IPS-18a (cell line): ENCODE results near the gene COPB2.
A peak's percentile ranks its signal among the peaks of the same experiment; 100 is the strongest.
"Not testable (repeated sequence)": the region's sequence is repeated elsewhere in the genome, so short reads cannot be mapped to it uniquely, and the experiment has no call there.

ENCODE experiments used
- H3K27ac ChIP-seq: one replicate; pipeline ENCODE4 v1.5.1; 2013; ENCODE audit warnings: low read length
- H3K27me3 ChIP-seq: one replicate; pipeline ENCODE4 v1.6.1; 2013; ENCODE audit warnings: mild to moderate bottlenecking, low read length; ENCODE audit not compliant: control insufficient read depth, insufficient read depth
- H3K36me3 ChIP-seq: one replicate; pipeline ENCODE4 v1.6.1; 2013; ENCODE audit warnings: low read depth, low read length; ENCODE audit not compliant: control insufficient read depth
- H3K4me1 ChIP-seq: one replicate; pipeline ENCODE4 v1.6.1; 2013; ENCODE audit warnings: low read depth, low read length; ENCODE audit not compliant: control insufficient read depth
- H3K4me3 ChIP-seq: one replicate; pipeline ENCODE4 v1.5.1; 2013; ENCODE audit warnings: low read length
- H3K9ac ChIP-seq: one replicate; pipeline ENCODE4 v1.6.1; 2013; ENCODE audit warnings: mild to moderate bottlenecking, low read length, moderate library complexity
- H3K9me3 ChIP-seq: one replicate; pipeline ENCODE4 v1.6.1; 2013; ENCODE audit warnings: low read depth, low read length; ENCODE audit not compliant: control insufficient read depth

The COPB2 gene

DNA sequence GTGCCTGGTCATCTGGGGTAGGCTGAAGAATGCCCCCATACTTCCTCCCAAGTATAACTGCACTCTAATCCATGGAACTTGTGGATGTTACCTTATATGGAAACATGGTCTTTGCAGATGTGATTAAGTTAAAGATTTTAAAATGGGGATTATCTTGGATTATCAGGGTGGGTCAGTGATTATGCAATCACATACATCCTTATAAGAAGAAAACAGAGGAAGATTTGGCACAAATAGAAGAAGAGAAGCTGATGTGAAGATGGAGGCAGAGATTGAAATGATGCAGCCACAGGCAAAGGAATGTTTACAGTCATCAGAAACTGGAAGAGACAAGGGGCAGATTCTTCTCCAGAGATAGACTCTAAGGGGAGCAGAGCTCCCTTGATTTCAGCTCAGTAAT, 47.4 kb downstream of the COPB2 start:
- Histone ChIP-seq H3K36me3 (peaks cover 5% of the 10 kb centered on the region), H3K27me3 (peaks cover 35% of the 10 kb centered on the region), H3K27ac (no peak overlapping the region), H3K9ac (no peak overlapping the region), H3K9me3 (no peaks in the 10 kb centered on the region), H3K4me3 (no peak overlapping the region), H3K4me1 (peaks cover 7% of the 10 kb centered on the region)

DNA sequence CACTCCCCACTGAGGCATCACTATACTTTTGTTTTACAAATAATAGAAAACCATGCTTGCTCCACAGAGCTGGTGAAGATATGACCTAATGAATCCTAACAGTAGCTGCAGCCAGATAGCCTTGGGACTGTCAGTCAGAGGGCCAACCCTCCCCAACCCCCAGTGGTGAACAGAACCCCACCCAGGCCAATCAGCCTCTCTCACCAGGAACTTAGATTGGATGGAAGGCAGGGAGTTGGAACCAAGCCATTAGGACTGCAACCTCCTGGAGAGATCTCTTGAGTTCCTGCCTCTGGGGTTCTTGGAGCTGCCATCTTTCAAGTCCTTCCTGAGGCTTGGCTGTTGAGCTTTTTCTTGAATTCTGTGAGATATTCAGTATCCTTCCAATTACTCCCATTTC, 48.7 kb downstream of the COPB2 start:
- H3K4me3 ChIP-seq, result no peak overlapping the region
- no peaks in the 10 kb centered on the region for H3K36me3 ChIP-seq
- H3K4me1 ChIP-seq, result peaks cover 7% of the 10 kb centered on the region
- peaks cover 35% of the 10 kb centered on the region for H3K27me3 ChIP-seq
- H3K9ac ChIP-seq, result no peak overlapping the region
- H3K27ac ChIP-seq, result no peak overlapping the region
- H3K9me3 ChIP-seq, result no peaks in the 10 kb centered on the region

DNA sequence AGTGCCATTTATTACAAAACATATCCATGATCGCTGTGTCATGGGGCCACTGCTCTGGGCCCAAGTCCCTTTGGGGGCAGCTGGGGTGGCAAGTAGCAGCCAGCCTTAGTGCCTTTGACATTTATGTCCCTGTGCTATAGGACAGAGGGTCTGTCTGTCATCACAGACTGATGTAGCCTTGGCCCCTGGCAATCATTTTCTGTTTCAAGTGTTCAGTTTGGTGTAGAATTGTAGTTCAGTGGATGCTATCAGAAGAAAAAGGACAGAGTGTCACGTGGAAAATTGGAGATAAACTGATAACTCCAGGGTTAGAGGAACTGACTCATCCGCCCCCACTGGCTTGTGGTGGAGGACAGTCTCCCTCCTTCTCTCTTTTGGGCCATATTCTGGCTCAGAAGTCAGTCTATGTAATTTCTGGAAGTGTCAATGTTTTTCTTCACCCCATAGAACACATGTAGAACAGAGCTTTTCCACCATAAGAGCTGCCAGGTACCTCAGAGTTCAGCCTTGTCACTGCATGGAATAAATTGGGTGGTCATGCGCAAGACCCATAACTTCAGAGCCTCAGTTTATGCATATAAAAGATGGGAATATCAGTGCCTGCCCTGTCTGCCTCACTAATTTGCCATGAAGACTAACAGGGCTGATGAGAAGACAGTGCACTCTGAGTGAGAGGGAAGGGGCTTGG, 50.1 kb downstream of the COPB2 start:
- Histone ChIP-seq H3K4me3 (no peak overlapping the region), H3K9me3 (no peaks in the 10 kb centered on the region), H3K27ac (no peak overlapping the region), H3K4me1 (no peaks in the 10 kb centered on the region), H3K36me3 (no peaks in the 10 kb centered on the region), H3K27me3 (peaks cover 35% of the 10 kb centered on the region), H3K9ac (no peak overlapping the region)

DNA sequence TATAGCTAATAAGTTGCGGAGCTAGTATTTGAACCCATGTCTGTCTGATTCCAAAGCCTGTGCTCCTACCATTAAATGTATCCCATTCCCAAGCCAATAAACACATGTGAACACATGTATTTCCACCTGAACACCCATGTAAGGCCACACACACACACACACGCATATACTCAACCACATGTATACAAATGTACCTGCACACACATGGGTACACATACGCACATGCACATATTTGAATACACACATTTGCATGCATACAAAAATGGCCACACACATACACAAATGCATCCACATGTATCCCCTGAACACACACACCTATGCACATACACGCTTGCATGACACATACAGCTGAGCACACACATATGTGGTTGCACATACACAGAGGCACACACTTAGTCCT, 51.0 kb downstream of the COPB2 start:
- no peak overlapping the region for H3K9ac ChIP-seq
- no peak overlapping the region for H3K4me3 ChIP-seq
- no peaks in the 10 kb centered on the region for H3K36me3 ChIP-seq
- H3K9me3 ChIP-seq, result no peaks in the 10 kb centered on the region
- peaks cover 35% of the 10 kb centered on the region for H3K27me3 ChIP-seq
- no peak overlapping the region for H3K27ac ChIP-seq
- H3K4me1 ChIP-seq, result no peaks in the 10 kb centered on the region

DNA sequence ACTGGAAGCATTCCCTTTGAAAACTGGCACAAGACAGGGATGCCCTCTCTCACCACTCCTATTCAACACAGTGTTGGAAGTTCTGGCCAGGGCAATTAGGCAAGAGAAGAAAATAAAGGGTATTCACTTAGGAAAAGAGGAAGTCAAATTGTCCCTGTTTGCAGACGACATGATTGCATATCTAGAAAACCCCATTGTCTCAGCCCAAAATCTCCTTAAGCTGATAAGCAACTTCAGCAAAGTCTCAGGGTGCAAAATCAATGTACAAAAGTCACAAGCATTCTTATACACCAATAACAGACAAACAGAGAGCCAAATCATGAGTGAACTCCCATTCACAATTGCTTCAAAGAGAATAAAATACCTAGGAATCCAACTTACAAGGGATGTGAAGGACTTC, 54.8 kb downstream of the COPB2 start:
- not testable (repeated sequence) for H3K9ac ChIP-seq, H3K4me3 ChIP-seq, H3K4me1 ChIP-seq, H3K9me3 ChIP-seq, H3K27ac ChIP-seq, H3K36me3 ChIP-seq
- peaks cover 25% of the 10 kb centered on the region for H3K27me3 ChIP-seq

DNA sequence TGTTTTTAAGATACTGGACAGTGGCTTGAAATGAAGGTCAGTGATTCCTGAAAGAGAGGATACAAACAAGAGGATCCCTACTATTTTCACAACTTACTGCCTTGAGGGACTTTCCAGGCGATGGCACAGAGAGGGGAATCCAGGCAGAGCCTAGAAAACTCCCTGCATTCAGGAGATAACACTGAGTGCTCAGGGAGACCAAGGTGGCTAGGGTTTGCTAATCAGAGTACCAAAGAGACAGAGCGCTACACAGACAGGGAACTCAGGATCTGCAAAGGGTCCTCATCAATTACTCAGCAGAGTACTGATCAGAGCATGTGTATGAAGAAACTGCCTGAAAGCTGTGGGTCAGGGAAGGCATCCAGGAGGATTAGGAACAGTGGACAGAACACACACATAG, 57.4 kb downstream of the COPB2 start:
- no peak overlapping the region for H3K9ac ChIP-seq
- H3K27ac ChIP-seq, result no peak overlapping the region
- H3K4me1 ChIP-seq, result no peaks in the 10 kb centered on the region
- peaks cover 29% of the 10 kb centered on the region for H3K27me3 ChIP-seq
- no peak overlapping the region for H3K4me3 ChIP-seq
- no peaks in the 10 kb centered on the region for H3K36me3 ChIP-seq
- H3K9me3 ChIP-seq, result no peaks in the 10 kb centered on the region

DNA sequence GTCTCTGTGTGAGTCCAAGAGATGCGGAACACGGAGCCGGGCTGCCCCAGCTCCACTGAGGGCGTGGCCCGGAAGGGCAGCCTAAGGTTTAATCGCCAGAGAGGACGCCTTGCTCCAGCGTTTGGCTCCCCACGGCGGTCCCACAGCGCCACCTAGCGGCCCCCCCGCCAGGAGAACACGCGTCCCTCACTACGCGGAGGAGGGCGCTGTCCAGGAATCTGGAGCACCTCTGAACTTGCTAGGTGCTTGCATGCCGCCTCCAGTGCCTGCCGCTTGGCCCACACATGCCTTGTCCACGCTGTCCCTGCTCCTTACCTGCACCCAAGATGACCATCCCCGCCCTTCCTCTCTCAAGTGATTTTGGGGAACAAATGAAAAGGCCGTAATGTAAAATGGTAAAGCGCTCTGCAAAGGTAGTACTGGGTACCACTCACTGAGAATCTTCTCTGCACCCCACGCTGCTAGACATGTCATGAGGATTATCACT, 60.0 kb downstream of the COPB2 start:
- no peak overlapping the region for H3K9ac ChIP-seq
- H3K36me3 ChIP-seq, result no peaks in the 10 kb centered on the region
- no peak overlapping the region for H3K27ac ChIP-seq
- peak overlapping the region; percentile 42 for H3K4me3 ChIP-seq
- no peaks in the 10 kb centered on the region for H3K9me3 ChIP-seq
- no peaks in the 10 kb centered on the region for H3K4me1 ChIP-seq
- H3K27me3 ChIP-seq, result peaks cover 29% of the 10 kb centered on the region

DNA sequence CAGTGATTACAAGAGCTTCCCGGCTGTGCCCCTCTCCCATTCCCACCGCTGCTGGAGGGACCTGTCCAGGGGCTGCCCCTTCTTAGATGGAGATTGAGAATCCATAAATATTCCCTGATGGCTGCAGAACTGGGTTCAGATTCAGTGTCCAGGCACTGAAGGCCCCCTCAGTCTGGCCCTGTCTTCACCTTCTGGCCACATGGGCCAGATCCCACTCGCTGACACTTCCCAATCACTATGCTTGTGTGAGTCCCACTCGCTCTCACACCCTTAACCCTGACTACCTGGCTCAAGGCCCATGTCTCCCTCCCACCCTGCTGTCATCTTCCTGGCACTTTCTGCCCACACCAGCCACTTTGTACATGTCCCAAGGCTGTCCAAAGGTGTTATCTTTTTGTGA, 61.1 kb downstream of the COPB2 start:
- Histone ChIP-seq H3K27me3 (peaks cover 29% of the 10 kb centered on the region), H3K27ac (no peak overlapping the region), H3K9ac (no peak overlapping the region)

DNA sequence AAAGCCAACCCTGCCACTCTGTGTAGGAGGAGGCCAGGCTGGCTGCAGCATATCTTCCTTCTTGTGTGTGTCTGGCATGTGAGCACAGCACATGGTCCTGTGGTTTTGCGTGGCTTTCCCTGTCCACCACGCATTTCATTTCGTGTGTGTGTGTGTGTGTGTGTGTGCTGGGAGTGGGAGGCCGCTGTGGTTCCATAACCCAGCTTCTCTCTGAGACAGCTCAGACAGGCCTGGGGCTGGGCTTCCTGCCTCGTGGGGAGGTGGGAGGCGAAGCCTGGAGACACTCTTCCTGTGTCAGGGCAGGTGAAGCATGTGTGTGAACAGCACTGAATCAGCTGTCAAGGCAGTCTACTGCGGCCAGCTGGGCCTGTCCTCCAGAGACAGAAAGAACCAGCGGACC, 61.6 kb downstream of the COPB2 start:
- H3K4me1 ChIP-seq, result no peaks in the 10 kb centered on the region
- no peak overlapping the region for H3K9ac ChIP-seq
- H3K36me3 ChIP-seq, result no peaks in the 10 kb centered on the region
- no peak overlapping the region for H3K27ac ChIP-seq
- no peaks in the 10 kb centered on the region for H3K9me3 ChIP-seq
- H3K27me3 ChIP-seq, result peaks cover 29% of the 10 kb centered on the region
- no peak overlapping the region for H3K4me3 ChIP-seq

More for the DNA sequence above, 61.1 kb downstream of the COPB2 start:
- Histone ChIP-seq H3K4me1 (no peaks in the 10 kb centered on the region), H3K4me3 (no peak overlapping the region), H3K9me3 (no peaks in the 10 kb centered on the region), H3K36me3 (no peaks in the 10 kb centered on the region)

DNA sequence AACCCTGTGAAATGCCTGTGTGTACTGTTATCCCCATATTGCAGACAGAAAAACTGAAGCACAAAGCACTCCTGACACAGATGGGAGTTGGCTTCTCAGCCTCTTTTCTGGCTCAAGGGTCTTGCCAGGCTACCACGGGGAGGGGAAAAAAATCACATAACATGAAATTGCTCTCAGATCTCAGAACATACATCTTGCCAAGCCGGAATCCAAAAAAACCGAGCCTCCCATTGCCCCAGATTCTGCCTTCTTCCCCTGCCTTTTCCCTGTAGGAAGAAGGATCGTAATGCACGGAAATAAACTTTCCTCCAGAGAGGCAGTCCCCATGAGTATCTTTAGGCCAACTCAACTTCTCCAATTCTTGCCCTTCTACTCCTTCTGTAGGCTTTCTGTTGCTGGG, 62.2 kb downstream of the COPB2 start:
- Histone ChIP-seq H3K27me3 (peaks cover 29% of the 10 kb centered on the region), H3K4me1 (no peaks in the 10 kb centered on the region), H3K36me3 (no peaks in the 10 kb centered on the region), H3K4me3 (no peak overlapping the region), H3K9ac (no peak overlapping the region), H3K27ac (no peak overlapping the region), H3K9me3 (no peaks in the 10 kb centered on the region)

DNA sequence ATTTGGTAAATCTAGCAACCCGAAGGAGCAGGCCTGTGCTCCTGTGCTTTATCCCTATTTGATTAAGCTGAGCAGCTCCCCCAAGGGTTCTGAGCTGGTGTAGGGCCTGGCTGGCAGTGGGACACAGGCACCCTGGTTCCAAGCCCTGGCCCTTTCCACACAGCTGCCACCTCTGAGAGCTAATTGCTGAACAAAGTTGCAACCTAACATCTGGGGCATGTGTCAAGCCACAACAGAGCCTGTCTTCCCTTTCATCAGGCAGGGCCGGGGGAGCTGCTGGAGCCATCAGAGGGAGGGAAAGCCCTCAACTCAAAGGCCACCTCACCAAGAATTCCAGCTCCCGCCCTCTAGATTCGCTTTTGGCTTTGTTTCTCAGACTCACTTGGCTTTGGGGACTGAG, 62.7 kb downstream of the COPB2 start:
- Histone ChIP-seq H3K27me3 (peaks cover 24% of the 10 kb centered on the region), H3K4me3 (no peak overlapping the region), H3K4me1 (no peaks in the 10 kb centered on the region), H3K36me3 (no peaks in the 10 kb centered on the region), H3K9me3 (no peaks in the 10 kb centered on the region), H3K27ac (no peak overlapping the region), H3K9ac (no peak overlapping the region)

DNA sequence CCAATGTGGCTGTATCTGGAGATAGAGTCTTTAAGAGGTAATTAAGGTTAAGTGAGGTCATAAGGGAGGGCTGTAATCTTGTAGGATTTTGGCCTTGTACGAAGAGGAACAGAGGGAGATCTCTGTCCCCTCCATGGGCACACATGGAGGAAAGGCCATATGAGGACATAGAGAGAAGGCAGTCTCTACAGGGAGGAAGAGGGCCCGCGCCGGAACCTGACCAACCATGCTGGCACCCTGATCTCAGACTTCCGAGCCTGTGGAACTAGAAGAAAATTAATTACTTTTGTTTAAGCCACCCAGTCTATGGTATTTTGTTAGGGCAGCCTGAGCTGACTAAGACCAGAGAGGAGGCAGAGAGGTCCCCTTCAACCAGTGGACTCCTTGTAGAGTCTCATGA, 63.3 kb downstream of the COPB2 start:
- Histone ChIP-seq H3K36me3 (no peaks in the 10 kb centered on the region), H3K4me1 (no peaks in the 10 kb centered on the region), H3K27me3 (peaks cover 24% of the 10 kb centered on the region), H3K9ac (no peak overlapping the region), H3K9me3 (no peaks in the 10 kb centered on the region), H3K4me3 (no peak overlapping the region), H3K27ac (no peak overlapping the region)
